Bronchial epithelial cell (primary cell): ENCODE data around the gene HYDIN. TPM values are rescaled to one million over a fixed set of nuclear protein-coding genes. Genes with fewer than 3 reads are reported as not detected.
"Not testable (repeated sequence)": the region's sequence is repeated elsewhere in the genome, so short reads cannot be mapped to it uniquely, and the experiment has no call there.

Source experiments
- DNase-seq: peaks from one replicate; pipeline ENCODE4 v3.0.0-alpha.2; 2010; ENCODE audit warnings: low read depth
- FAIRE-seq: peaks from 2 replicates; lab custom pipeline; 2011; peaks lifted over from hg19 to GRCh38; lab: Jason Lieb, UNC
- H3K27me3 ChIP-seq: 2 replicates; pipeline ENCODE4 v1.5.1; 2011; ENCODE audit warnings: low read length; ENCODE audit not compliant: control insufficient read depth, insufficient read depth
- H3K36me3 ChIP-seq: 2 replicates; pipeline ENCODE4 v1.5.1; 2011; ENCODE audit warnings: low read length; ENCODE audit not compliant: control insufficient read depth, insufficient read depth
- H3K4me3 ChIP-seq: 2 replicates; pipeline ENCODE4 v1.5.1; 2011; ENCODE audit warnings: mild to moderate bottlenecking, low read depth, low read length, control low read depth
- CTCF ChIP-seq: IDR thresholded peaks from 2 replicates; pipeline ENCODE4 v1.5.1; 2011; ENCODE audit warnings: mild to moderate bottlenecking, moderate library complexity, low read length, control low read depth, inconsistent platforms; ENCODE audit not compliant: insufficient read depth, severe bottlenecking
- total RNA-seq: library from RNA; depleted of rRNA; stranded (reverse); fragments of >200 nt; gene quantifications from 2 replicates; pipeline ENCODE4 v1.2.1, GENCODE V29; 2014

The HYDIN gene
- total RNA-seq, 1 donor from 2014 or later, result 1.3 TPM

DNA sequence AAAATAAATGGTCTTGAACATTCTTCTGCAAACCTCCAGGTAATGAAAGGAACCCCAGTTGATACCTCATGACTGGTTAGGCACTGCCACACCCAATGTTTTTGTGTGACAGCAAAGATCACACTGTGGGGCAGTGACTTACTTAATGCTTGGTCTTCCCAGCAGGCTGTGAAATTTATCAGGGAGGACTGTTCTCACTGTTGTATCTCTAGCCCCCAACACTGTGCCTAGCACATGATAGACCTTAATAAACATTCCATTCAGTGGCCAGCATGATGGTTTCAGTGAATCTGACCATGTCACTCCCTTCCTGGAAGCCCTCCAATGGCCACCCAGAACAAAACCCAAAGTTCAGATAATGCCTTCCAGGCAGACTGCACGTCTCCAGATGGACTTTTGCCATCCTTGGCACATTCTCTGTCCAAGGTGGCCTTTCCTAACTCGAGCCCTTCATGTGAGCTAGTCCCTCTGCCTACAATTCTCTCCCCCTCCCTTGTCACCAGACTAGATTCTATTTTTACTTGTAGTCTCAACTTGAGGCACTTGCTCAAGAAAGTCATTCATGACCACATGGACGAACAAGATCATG is 206.6 kb downstream of the HYDIN start:
- FAIRE-seq, result peak; percentile 62
- DNase-seq, H3K27me3 ChIP-seq, H3K36me3 ChIP-seq, H3K4me3 ChIP-seq: not testable (repeated sequence)

DNA sequence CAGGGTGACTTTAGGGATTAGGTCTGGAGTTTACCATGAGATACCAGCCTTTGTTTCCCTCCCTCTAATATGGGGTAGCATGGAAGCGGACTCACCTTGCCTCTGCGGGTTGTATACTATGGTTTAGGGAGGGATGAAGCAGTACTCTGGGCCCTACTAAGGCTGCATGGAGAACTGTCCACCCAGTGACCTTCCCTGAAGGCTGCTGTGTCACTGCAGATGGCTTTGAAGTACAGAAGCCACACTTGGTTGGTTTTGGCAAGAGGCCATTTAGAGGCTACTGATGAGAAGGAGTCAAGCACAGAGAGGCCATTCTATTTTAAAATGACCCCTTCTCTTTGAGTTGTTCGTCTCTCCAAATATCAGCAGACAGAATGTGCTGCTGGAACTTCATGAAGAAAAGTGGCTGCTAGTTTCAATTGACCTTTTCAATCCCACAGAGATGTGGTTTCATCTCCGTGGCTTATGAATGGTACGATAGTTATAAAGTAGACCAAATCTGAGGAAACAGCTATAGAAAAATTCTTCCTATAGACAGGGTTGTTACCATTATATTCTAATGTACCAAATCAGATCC is 208.5 kb downstream of the HYDIN start:
- H3K27me3 ChIP-seq, H3K36me3 ChIP-seq, DNase-seq, FAIRE-seq, H3K4me3 ChIP-seq: not testable (repeated sequence)

DNA sequence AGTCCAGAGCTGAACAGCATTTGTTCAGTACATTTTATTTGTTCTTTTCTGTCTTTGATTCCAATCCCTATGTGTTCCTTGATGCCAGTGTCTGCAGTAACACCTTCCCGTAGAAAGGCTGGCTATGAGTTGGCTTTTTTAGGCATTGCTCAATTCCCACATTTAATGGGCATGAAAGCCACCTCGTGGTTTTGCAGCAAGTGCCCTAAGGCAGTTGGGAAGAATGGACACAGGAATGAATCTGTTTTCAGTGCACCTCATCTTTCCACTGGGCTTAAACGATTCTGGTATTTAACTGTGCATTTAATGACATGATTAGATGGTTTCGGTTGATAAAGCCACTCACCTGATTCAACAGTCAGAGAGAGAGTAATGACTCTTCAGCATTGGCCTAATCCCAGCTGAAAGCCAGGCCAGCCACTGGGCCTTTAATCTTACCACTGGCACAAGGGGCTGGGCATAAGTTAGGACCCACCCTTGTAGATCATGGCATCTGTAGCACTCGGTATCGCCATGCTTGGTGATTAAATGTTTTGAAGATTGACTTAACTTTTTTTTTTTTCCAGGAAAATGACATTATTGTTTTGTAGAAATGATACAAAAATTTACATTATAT is 211.3 kb downstream of the HYDIN start:
- FAIRE-seq, result peak; percentile 18
- not testable (repeated sequence) for H3K4me3 ChIP-seq, H3K27me3 ChIP-seq, DNase-seq, H3K36me3 ChIP-seq

GRCh38 chr16:71015419-71015818 is 215.1 kb downstream of the HYDIN start:
- not testable (repeated sequence) for FAIRE-seq, H3K4me3 ChIP-seq, DNase-seq, H3K36me3 ChIP-seq, H3K27me3 ChIP-seq

DNA sequence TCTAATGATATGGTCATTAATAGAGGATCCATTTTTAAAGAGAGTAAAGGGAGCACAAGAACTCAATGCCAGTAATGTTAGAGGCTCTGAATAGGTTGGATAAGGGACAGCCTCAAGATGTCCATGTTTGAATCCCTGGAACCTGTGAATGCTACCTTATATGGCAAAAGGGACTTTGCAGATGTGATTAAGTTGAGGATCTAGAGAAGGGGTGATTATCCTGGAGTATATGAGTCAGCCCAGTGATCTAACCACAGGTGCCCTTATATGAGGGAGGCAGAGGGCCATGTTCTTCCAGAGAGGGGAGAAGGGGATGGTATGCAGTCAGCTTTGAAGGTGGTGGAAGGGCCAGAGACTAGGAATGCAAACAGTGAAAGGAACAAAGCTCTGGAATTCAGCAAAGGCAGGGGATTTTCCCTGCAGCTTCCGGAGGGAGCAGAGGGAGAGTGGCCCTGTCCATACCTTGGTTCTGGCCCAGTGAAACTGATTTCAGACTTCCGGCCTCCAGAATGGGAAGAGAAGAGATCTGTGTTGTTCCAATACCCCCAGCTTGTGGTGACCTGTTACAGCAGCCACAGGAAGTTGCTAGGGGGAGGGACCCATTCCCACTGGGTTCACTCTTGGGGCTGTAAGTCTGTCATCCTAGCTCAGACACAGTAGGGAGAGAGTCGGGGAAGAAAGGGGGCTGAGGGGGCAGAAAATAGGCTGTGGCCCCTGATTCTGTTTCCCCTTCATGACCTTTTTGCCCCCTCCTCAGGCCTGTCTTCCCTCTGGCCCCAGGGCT is 220.9 kb downstream of the HYDIN start:
- not testable (repeated sequence) for H3K36me3 ChIP-seq, FAIRE-seq, H3K4me3 ChIP-seq, H3K27me3 ChIP-seq
- peak; percentile 16 for DNase-seq

GRCh38 chr16:71006516-71006915 is 224.0 kb downstream of the HYDIN start:
- DNase-seq, H3K4me3 ChIP-seq, FAIRE-seq, H3K27me3 ChIP-seq, H3K36me3 ChIP-seq: not testable (repeated sequence)

- peak; percentile 27 for TF ChIP-seq CTCF
- FAIRE-seq, H3K27me3 ChIP-seq, H3K36me3 ChIP-seq, H3K4me3 ChIP-seq: not testable (repeated sequence)
- DNase-seq, result peak; percentile 29
These were observed 230.8 kb downstream of the HYDIN start for GRCh38 chr16:70999735-71000134.

DNA sequence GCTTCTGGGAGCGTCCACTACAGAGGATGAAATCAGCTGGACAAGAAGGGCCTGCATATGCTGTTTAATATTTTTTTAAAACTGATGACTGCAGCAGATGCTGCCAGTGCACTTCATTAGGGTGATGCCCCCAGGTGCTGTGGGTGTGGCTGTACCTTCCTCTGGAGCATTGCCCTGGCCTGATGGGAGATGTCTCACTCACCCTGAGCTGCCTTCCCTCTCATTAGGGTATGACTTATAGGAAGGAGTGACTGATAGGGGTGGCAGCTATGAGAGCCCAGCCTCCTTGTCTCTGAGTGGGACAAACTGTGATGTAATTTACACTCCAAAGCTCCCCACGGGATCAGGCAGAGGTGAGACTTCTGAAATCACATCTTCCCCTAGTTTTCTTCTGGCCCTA is 234.7 kb downstream of the HYDIN start:
- H3K36me3 ChIP-seq, FAIRE-seq, H3K4me3 ChIP-seq, H3K27me3 ChIP-seq, DNase-seq: not testable (repeated sequence)

DNA sequence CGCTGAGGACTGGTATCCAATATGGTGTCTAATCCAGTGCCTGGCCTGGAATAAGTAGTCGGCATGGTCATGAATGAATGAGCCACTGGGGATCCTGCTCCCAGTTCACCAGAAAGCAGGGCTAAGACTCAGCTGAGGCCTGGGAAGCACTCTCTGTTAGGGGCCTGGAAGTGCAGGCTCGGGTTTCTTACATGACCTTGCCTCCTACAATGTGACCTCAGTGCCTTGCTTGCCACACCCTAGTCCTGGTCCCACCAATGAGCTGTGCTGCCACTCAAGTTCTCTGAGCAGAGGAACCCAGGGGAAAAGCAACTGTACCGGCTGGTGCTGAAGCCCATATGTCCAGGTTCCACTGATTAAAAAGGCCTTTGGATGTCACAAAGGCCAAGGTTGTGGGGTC is 238.0 kb downstream of the HYDIN start:
- not testable (repeated sequence) for H3K27me3 ChIP-seq, DNase-seq, FAIRE-seq, H3K36me3 ChIP-seq, H3K4me3 ChIP-seq

- H3K4me3 ChIP-seq, DNase-seq, H3K36me3 ChIP-seq, H3K27me3 ChIP-seq: not testable (repeated sequence)
- FAIRE-seq, result peak; percentile 96
These were observed 243.4 kb downstream of the HYDIN start for GRCh38 chr16:70987019-70987715.

DNA sequence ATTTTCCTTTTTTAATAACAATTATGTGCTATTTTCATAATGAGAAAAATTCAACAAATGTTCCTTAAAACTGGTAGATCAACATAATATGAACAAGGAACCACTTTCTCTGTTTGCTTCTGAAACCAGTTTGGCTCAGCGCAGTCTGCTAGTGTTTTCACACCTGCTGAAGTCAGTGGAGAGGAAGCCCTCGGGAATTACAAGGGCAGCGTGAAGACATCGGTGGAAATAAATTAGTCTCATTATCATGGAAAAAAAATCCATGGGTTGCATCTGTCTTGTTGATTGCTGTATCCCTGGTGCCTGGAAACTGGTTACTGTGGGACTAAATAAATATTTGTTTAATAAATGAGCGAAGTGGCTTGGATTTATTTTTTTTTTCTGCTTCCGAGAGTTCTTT is 245.8 kb downstream of the HYDIN start:
- not testable (repeated sequence) for FAIRE-seq, H3K4me3 ChIP-seq

GRCh38 chr16:70968332-70968731 is 262.2 kb downstream of the HYDIN start:
- not testable (repeated sequence) for DNase-seq
- peak; percentile 7 for FAIRE-seq

More for the DNA sequence above, 245.8 kb downstream of the HYDIN start:
- not testable (repeated sequence) for H3K36me3 ChIP-seq, H3K27me3 ChIP-seq, DNase-seq

DNA sequence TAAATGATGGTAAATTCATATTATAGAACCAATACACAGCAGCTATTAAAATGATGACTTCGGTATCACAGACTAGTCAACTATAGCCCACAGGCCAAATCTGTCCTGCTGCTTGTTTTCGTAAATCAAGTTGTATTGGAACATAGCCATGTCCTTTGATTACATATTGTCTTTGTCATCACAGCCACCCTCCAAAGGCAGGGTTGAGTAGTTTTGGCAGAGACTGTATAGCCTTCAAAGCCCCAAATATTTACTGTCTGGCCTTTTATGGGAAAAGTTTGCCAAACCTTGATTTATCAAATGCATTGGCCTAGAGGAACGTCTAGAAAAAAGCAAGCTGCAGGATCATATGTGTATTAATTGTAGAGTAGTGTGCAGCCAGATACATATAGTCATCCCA is 270.4 kb downstream of the HYDIN start:
- not testable (repeated sequence) for DNase-seq, H3K36me3 ChIP-seq, H3K4me3 ChIP-seq, H3K27me3 ChIP-seq, FAIRE-seq

More at GRCh38 chr16:70968332-70968731, 262.2 kb downstream of the HYDIN start:
- H3K27me3 ChIP-seq, H3K4me3 ChIP-seq, H3K36me3 ChIP-seq: not testable (repeated sequence)
